HFF-Myc (cell line): ENCODE results near the gene JADE2.
"Not testable (repeated sequence)": the region's sequence is repeated elsewhere in the genome, so short reads cannot be mapped to it uniquely, and the experiment has no call there.

Source experiments
- DNase-seq: peaks from one replicate; pipeline ENCODE4 v3.0.0-alpha.2; 2011; ENCODE audit warnings: low read depth; ENCODE audit errors: extremely low read depth
- H3K4me3 ChIP-seq: replicated peaks from 2 replicates; pipeline ENCODE4 v1.5.1; 2011; ENCODE audit warnings: low read depth, mild to moderate bottlenecking, control low read depth, low read length
- TF ChIP-seq, protein P1 (sequence below): IDR thresholded peaks from 2 replicates; pipeline ENCODE4 v1.5.1; 2012; ENCODE audit warnings: mild to moderate bottlenecking, low read depth, low read length, control low read depth; ENCODE audit errors: missing control alignments

Gene JADE2

DNA sequence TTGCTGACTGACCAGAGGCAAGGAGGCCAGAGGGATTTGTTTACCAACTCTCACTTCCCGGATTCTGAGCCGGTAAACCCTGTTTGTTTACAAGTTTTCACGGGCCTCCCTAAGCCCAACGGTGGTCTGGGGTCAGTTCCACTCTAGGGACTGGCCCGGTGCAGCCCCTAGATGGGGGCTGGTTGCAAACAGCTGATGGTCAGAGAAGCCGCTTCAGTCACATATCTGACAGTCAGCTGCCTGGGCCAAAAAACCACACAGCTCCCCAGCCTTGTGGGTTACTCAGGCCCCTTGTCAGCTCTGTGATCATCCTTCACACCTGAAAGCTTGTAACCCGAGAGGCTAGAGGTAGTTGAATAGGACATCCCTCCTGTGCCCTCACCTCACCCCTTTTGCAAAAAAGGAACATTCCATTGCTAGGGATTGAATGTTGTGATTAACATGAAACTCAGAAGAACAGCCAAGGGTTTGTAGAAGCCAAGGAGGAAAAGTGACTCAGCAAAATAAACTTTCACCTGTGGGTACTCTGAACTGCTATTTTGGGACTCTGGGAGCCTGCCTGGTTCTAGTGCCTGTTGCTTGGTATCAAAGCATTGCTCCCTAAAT is 66.8 kb downstream of the JADE2 start:
- no peak overlapping the region for H3K4me3 ChIP-seq
- TF ChIP-seq, protein P1, sequence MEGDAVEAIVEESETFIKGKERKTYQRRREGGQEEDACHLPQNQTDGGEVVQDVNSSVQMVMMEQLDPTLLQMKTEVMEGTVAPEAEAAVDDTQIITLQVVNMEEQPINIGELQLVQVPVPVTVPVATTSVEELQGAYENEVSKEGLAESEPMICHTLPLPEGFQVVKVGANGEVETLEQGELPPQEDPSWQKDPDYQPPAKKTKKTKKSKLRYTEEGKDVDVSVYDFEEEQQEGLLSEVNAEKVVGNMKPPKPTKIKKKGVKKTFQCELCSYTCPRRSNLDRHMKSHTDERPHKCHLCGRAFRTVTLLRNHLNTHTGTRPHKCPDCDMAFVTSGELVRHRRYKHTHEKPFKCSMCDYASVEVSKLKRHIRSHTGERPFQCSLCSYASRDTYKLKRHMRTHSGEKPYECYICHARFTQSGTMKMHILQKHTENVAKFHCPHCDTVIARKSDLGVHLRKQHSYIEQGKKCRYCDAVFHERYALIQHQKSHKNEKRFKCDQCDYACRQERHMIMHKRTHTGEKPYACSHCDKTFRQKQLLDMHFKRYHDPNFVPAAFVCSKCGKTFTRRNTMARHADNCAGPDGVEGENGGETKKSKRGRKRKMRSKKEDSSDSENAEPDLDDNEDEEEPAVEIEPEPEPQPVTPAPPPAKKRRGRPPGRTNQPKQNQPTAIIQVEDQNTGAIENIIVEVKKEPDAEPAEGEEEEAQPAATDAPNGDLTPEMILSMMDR = no peak
- DNase-seq = no peak

DNA sequence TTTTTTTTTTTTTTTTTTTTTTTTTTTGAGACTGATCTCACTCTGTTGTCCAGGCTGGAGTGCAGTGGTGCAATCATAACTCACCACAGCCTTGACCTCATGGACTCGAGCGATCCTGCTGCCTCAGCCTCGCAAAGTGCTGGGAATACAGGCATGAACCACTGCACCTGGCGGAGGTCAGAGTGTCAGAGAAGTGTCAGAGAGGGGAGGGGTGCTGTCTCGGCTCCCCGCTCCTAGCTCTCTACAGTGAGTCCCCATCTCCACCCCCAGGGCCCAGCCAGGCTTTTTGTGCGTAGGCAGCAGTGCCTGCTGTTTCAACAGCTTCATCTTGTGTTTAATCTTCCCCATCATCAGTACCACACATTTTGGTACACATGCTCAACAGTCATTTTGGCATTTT is 68.9 kb downstream of the JADE2 start:
- TF ChIP-seq, protein P1 = no peak
- DNase-seq = no peak
- H3K4me3 ChIP-seq = no peak overlapping the region

DNA sequence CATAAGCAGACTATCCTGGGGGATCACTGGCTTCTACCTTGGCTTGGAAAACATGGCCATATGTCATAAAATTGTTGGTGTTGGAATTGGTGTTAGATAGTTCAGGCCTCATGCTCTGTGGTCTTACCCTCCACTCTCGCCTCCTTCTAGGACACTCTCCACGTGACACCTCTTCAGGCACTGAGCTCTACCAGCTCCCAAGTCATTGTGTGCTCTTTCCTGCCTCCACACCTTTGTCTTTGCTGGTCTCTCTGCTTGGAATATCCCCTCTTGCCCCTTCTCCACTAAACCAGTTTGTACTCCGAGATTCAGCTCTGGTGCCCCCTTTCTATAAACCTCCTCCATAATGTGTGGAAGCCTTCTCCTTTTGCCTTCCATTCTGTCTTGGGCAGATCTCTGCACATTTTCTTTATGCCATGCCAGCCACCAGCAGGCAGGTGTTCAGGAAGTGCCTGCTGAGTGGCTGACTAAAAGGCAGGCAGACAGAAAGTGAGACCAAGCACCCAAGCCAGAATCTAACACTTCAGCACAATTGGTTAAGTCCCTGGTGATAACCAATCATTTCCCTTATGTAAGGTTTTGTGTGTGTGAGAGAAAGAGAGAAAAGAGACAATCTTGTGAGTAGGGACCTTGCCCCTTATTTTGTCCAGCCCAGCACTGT is 69.5 kb downstream of the JADE2 start:
- H3K4me3 ChIP-seq = no peak overlapping the region
- DNase-seq = no peak
- TF ChIP-seq, protein P1 = no peak

DNA sequence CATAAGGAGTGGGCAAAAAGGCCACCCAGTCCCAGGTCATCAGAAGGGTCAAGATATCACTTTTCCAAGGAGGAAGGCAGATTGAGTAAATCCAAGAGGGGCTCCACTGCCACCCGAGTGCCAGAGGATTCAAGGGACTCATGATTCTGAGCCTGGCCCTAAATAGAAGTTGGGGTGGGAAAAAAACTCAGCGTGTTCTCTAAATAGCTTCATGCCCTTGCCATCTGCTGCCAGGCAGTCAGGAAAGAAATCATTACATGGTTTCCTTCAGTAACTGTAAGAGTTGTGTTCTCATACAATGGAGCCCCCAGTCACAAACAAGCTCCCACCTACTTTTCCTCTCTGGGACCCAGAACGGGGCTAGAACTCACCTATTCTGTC is 70.0 kb downstream of the JADE2 start:
- TF ChIP-seq, protein P1 = no peak
- DNase-seq = no peak

DNA sequence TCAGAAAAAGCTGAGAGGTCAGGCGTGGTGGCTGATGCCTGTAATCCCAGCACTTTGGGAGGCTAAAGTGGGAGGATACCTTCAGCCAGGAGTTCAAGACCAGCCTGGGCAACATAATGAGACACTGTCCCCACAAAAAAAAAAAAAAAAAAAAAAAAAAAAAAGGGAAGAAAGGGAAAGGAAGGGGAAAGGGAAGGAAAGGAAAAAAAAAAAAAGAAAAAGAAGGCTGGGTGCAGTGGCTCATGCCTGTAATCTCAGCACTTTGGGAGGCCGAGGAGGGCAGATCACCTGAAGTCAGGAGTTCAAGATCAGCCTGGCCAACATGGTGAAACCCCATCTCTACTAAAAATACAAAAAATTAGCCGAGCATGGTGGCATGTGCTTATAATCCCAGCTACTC is 74.3 kb downstream of the JADE2 start:
- not testable (repeated sequence) for H3K4me3 ChIP-seq, DNase-seq

More for the DNA sequence above, 70.0 kb downstream of the JADE2 start:
- H3K4me3 ChIP-seq = no peak overlapping the region

DNA sequence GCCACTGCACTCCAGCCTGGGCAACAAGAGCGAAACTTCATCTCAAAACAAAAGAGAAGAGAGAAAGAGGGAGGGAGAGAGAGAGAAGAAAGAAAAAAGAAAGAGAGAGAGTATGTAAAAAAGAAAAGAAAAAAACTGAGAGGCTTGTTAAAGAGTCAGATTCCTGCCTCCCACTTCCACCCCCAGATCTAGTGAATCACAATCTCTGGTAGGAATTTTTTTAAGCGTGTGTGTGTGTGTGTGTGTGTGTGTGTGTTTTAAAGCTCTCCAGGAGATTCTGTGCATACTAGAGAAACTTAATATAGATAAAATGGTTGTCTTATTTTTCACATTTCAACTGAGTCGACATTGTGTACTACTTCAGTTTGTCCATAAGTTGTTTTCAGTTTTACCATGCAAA is 75.1 kb downstream of the JADE2 start:
- no peak overlapping the region for H3K4me3 ChIP-seq
- DNase-seq = no peak
- TF ChIP-seq, protein P1 = no peak

DNA sequence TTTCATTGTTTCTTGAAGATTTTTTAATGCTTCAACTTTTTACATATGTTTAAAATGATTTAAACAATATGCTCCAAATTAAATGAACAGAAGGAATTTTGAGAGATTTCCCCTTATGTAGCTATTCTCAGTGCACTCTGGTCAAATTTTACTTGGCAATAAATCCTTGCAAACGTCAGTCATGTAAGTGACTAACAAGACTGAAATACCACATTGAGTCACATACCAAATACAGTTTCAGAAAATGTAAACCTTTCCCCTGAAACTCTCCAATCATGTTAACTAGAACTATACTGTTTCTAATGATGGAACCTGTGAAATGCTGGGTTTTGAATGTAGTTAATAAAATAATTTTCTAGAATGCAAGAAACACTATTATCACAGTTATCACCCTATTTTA is 77.6 kb downstream of the JADE2 start:
- no peak for DNase-seq
- TF ChIP-seq, protein P1 = no peak
- H3K4me3 ChIP-seq = no peak overlapping the region
